ENCODE data around the gene MTTP.

The MTTP gene

GRCh38 chr4:99670409-99671073 lies 95.9 kb downstream of the MTTP start:
- no peak for DNase-seq
